ENCODE measurements around the gene LPCAT1.
"Not testable (repeated sequence)": the region's sequence is repeated elsewhere in the genome, so short reads cannot be mapped to it uniquely, and the experiment has no call there.

The LPCAT1 gene

GRCh38 chr5:1507961-1508658 lies 15.7 kb downstream of the LPCAT1 start:
- TF ChIP-seq ZFX (IDR thresholded peaks at IDR 0.05; ENCODE audit: borderline replicate concordance) (no peak), CTCF (IDR thresholded peaks at IDR 0.05) (no peak)
- no peak overlapping the region for H3K27ac ChIP-seq

GRCh38 chr5:1507457-1507856 lies 16.3 kb downstream of the LPCAT1 start:
- H3K27ac ChIP-seq, result no peak overlapping the region
- TF ChIP-seq CTCF (IDR thresholded peaks at IDR 0.05) (no peak), ZFX (IDR thresholded peaks at IDR 0.05; ENCODE audit: borderline replicate concordance) (no peak)

GRCh38 chr5:1507014-1507375 lies 16.8 kb downstream of the LPCAT1 start:
- TF ChIP-seq CTCF (IDR thresholded peaks at IDR 0.05) (no peak), ZFX (IDR thresholded peaks at IDR 0.05; ENCODE audit: borderline replicate concordance) (no peak)
- no peak overlapping the region for H3K27ac ChIP-seq

- H3K27ac ChIP-seq, result no peak overlapping the region
- TF ChIP-seq CTCF (IDR thresholded peaks at IDR 0.05) (no peak), ZFX (IDR thresholded peaks at IDR 0.05; ENCODE audit: borderline replicate concordance) (no peak)
Measured at GRCh38 chr5:1506242-1507013, 17.3 kb downstream of the LPCAT1 start.

GRCh38 chr5:1505506-1506241 lies 18.1 kb downstream of the LPCAT1 start:
- no peak for TF ChIP-seq CTCF (IDR thresholded peaks at IDR 0.05)
- TF ChIP-seq ZFX (IDR thresholded peaks at IDR 0.05; ENCODE audit: borderline replicate concordance), result no peak
- H3K27ac ChIP-seq, result no peak overlapping the region

GRCh38 chr5:1505089-1505488 lies 18.7 kb downstream of the LPCAT1 start:
- H3K27ac ChIP-seq, result not testable (repeated sequence)

- no peak overlapping the region for H3K27ac ChIP-seq
- no peak for TF ChIP-seq ZFX (IDR thresholded peaks at IDR 0.05; ENCODE audit: borderline replicate concordance)
- TF ChIP-seq CTCF (IDR thresholded peaks at IDR 0.05), result no peak
Measured at GRCh38 chr5:1504617-1505016, 19.1 kb downstream of the LPCAT1 start.

Measured in 22Rv1 (cell line).